ENCODE measurements around the gene DEFB132. TPM values are rescaled to one million over a fixed set of nuclear protein-coding genes. Genes with fewer than 3 reads are reported as not detected.

The DEFB132 gene
- polyA plus RNA-seq, 3 donors, result not detected

GRCh38 chr20:226958-227357 is 30.6 kb upstream of the DEFB132 start, which contains the start of gene DEFB129:
DEFB129 (plus strand) TSS chr20:227258; CDS start chr20:227289, 31 bp downstream.
- Histone ChIP-seq H4K20me1 (ENCODE audit: insufficient read depth, low read length) (no peaks in the 10 kb centered on the region), H3K79me2 (ENCODE audit: insufficient read depth, low read length) (no peaks in the 10 kb centered on the region), H3K4me3 (replicated peaks in 1 of 3; ENCODE audit: low read depth in 2 of 3, low read length in 3 of 3) (peak within 1 kb of the TSS in 1 of 3 experiments; percentile 21), H3K27me3 (ENCODE audit: control insufficient read depth in 2 of 2, insufficient read depth in 2 of 2, low read length in 2 of 2) (peaks cover 0 to 2% of the 10 kb centered on the region in 2 donors), H3K27ac (ENCODE audit: low read depth in 1 of 2, low read length in 2 of 2) (peak within 1 kb of the TSS in 1 of 2 donors; percentile 82), H3K4me2 (replicated peaks; ENCODE audit: extremely low read depth, low read length, poor library complexity, severe bottlenecking) (peak within 1 kb of the TSS; percentile 23), H3K9me3 (replicated peaks in 1 of 2; ENCODE audit: control insufficient read depth in 1 of 2, insufficient read depth in 1 of 2, low read length in 2 of 2) (no peaks in the 10 kb centered on the region), H3K36me3 (replicated peaks in 1 of 2; ENCODE audit: control insufficient read depth in 1 of 2, insufficient read depth in 2 of 2, low read length in 2 of 2) (no peaks in the 10 kb centered on the region), H3K4me1 (ENCODE audit: control insufficient read depth in 1 of 2, insufficient read depth in 2 of 2, low read length in 2 of 2) (peaks cover 13 to 15% of the 10 kb centered on the region in 2 donors), H3K9ac (ENCODE audit: insufficient read depth, low read length, poor library complexity, severe bottlenecking) (peak within 1 kb of the TSS; percentile 22), H2AFZ (ENCODE audit: insufficient read depth, low read depth, low read length, poor library complexity, severe bottlenecking) (peak within 1 kb of the TSS; percentile 79)
- Mint-ChIP-seq H3K4me3 (no peak within 1 kb of the TSS), H3K9me3 (peaks cover 0 to 5% (median 0%) of the 10 kb centered on the region in 7 donors), H3K27me3 (ENCODE audit: low read depth in 3 of 3) (peaks cover 0 to 3% (median 0%) of the 10 kb centered on the region in 3 donors), H3K4me1 (peaks cover 16% of the 10 kb centered on the region), H3K36me3 (no peaks in the 10 kb centered on the region), H3K27ac (peak within 1 kb of the TSS in 6 of 7 donors; percentile 36 to 89 (median 73))
- 100% methylated on average over 2 of the region's 3 CpGs for WGBS (ENCODE audit: insufficient coverage)
- intact Hi-C loops (cut with micrococcal nuclease), result no loop called here
- no peak for DNase-seq
- TF ChIP-seq CTCF (IDR thresholded peaks at IDR 0.05), result no peak

GRCh38 chr20:227439-228105 is 30.0 kb upstream of the DEFB132 start:
- peak overlapping the region in 1 of 2 donors; percentile 82 for H3K27ac ChIP-seq (ENCODE audit: low read depth in 1 of 2, low read length in 2 of 2)
- H3K4me3 Mint-ChIP-seq, result no peak overlapping the region
- no CpG with 5 or more reads among the region's 3 CpGs for WGBS (ENCODE audit: insufficient coverage)

More at GRCh38 chr20:227439-228105, 30.0 kb upstream of the DEFB132 start:
- peaks cover 0 to 3% (median 0%) of the 10 kb centered on the region in 3 donors for H3K27me3 Mint-ChIP-seq (ENCODE audit: low read depth in 3 of 3)
- intact Hi-C loops (cut with micrococcal nuclease), result no loop called here
- H3K27ac Mint-ChIP-seq, result peak overlapping the region in 6 of 7 donors; percentile 36 to 89 (median 73)
- H3K36me3 ChIP-seq (replicated peaks in 1 of 2; ENCODE audit: control insufficient read depth in 1 of 2, insufficient read depth in 2 of 2, low read length in 2 of 2), result no peaks in the 10 kb centered on the region
- H3K9me3 Mint-ChIP-seq, result peaks cover 0 to 5% (median 0%) of the 10 kb centered on the region in 7 donors
- H3K9me3 ChIP-seq (replicated peaks in 1 of 2; ENCODE audit: control insufficient read depth in 1 of 2, insufficient read depth in 1 of 2, low read length in 2 of 2), result no peaks in the 10 kb centered on the region
- no peak for TF ChIP-seq CTCF (IDR thresholded peaks at IDR 0.05)
- H3K4me1 ChIP-seq (ENCODE audit: control insufficient read depth in 1 of 2, insufficient read depth in 2 of 2, low read length in 2 of 2), result peaks cover 13 to 15% of the 10 kb centered on the region in 2 donors
- peaks cover 0 to 2% of the 10 kb centered on the region in 2 donors for H3K27me3 ChIP-seq (ENCODE audit: control insufficient read depth in 2 of 2, insufficient read depth in 2 of 2, low read length in 2 of 2)
- H4K20me1 ChIP-seq (ENCODE audit: insufficient read depth, low read length), result no peaks in the 10 kb centered on the region
- peak; percentile 25 to 58 (median 38) for DNase-seq
- H3K79me2 ChIP-seq (ENCODE audit: insufficient read depth, low read length), result no peaks in the 10 kb centered on the region
- peak overlapping the region; percentile 22 for H3K9ac ChIP-seq (ENCODE audit: insufficient read depth, low read length, poor library complexity, severe bottlenecking)
- peak overlapping the region; percentile 23 for H3K4me2 ChIP-seq (replicated peaks; ENCODE audit: extremely low read depth, low read length, poor library complexity, severe bottlenecking)
- H3K4me3 ChIP-seq (replicated peaks in 1 of 3; ENCODE audit: low read depth in 2 of 3, low read length in 3 of 3), result peak overlapping the region in 1 of 3 experiments; percentile 21
- peak overlapping the region; percentile 79 for H2AFZ ChIP-seq (ENCODE audit: insufficient read depth, low read depth, low read length, poor library complexity, severe bottlenecking)
- no peaks in the 10 kb centered on the region for H3K36me3 Mint-ChIP-seq
- peaks cover 16% of the 10 kb centered on the region for H3K4me1 Mint-ChIP-seq
